Subcutaneous adipose tissue (tissue), 4 donors: ENCODE measurements around the gene COL4A5. TPM values are rescaled to one million over a fixed set of nuclear protein-coding genes. Genes with fewer than 3 reads are reported as not detected.

Source experiments
- total RNA-seq, 4 donors: library from RNA; depleted of rRNA; stranded (reverse); fragments of >200 nt; gene quantifications; one replicate each; pipeline ENCODE4 v1.1.0, GENCODE V29; 2016
- TF ChIP-seq, protein P1 (sequence below): fragments of 450-650 bp; IDR thresholded peaks from one replicate; pipeline ENCODE4 v1.5.1; 2016; ENCODE audit warnings: low read depth, mild to moderate bottlenecking, control low read depth, antibody characterized with exemption, moderate library complexity

COL4A5 gene
- total RNA-seq, 4 donors from 2014 or later: 1.8 to 6.8 (median 3.2) TPM

GRCh38 chrX:108641589-108642272 is 202.1 kb downstream of the COL4A5 start:
- TF ChIP-seq, protein P1, sequence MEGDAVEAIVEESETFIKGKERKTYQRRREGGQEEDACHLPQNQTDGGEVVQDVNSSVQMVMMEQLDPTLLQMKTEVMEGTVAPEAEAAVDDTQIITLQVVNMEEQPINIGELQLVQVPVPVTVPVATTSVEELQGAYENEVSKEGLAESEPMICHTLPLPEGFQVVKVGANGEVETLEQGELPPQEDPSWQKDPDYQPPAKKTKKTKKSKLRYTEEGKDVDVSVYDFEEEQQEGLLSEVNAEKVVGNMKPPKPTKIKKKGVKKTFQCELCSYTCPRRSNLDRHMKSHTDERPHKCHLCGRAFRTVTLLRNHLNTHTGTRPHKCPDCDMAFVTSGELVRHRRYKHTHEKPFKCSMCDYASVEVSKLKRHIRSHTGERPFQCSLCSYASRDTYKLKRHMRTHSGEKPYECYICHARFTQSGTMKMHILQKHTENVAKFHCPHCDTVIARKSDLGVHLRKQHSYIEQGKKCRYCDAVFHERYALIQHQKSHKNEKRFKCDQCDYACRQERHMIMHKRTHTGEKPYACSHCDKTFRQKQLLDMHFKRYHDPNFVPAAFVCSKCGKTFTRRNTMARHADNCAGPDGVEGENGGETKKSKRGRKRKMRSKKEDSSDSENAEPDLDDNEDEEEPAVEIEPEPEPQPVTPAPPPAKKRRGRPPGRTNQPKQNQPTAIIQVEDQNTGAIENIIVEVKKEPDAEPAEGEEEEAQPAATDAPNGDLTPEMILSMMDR: no peak

DNA sequence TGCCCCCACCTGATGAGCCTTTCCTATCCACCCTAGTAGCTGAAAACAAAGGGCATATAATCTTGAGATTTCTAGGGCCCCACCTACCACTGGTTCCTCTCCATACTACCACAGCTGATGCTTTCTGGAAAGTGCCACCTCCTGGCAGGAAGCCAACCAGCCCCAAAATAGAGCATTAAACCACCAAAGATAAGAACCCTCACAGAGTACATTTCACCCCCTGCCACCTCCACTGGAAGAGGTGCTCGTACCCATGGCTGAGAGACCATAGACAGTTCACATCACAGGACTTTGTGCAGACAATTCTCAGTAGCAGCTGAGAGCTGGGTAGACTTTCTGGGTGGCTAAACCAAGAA is 202.6 kb downstream of the COL4A5 start:
- TF ChIP-seq, protein P1: no peak

GRCh38 chrX:108664701-108665100 is 225.1 kb downstream of the COL4A5 start:
- TF ChIP-seq, protein P1: no peak

GRCh38 chrX:108666101-108666500 is 226.5 kb downstream of the COL4A5 start:
- TF ChIP-seq, protein P1: no peak

GRCh38 chrX:108671526-108671925 is 231.9 kb downstream of the COL4A5 start:
- TF ChIP-seq, protein P1: no peak

DNA sequence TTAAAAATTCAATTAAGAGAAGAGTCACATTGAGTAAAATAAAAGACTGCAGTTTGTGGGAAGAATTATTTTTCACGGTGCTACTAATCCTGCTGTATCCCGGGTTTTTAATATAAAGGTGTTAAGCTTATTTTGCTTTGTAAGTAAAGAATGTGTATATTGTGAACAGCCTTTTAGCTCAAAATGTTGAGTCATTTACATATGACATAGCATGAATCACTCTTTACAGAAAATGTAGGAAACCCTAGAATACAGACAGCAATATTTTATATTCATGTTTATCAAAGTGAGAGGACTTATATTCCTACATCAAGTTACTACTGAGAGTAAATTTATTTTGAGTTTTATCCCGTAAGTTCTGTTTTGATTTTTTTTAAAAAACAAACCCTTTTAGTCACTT is 257.1 kb downstream of the COL4A5 start:
- TF ChIP-seq, protein P1: no peak

GRCh38 chrX:108699368-108699767 is 259.7 kb downstream of the COL4A5 start:
- TF ChIP-seq, protein P1: no peak
